Activated naive CD8-positive, alpha-beta T cell treated with anti-CD3 and anti-CD28 coated beads, Interleukin-2, amount 10 ng/mL, durations not matched to agents 7 days and 5 days (primary cell): ENCODE data around the gene RGS3. TPM values are rescaled to one million over a fixed set of nuclear protein-coding genes. Genes with fewer than 3 reads are reported as not detected.

ENCODE experiments used
- ATAC-seq: fragments of 150-1000 bp; cut with Tn5 transposase; one replicate; pipeline ENCODE4 v1.10.0; 2021; ENCODE audit warnings: low read depth, moderate library complexity
- POLR2A ChIA-PET: fragments of 350-600 bp; sonication (Branson Sonifier 250); formaldehyde crosslinking; loops from one replicate; lab custom pipeline; 2021; ENCODE audit warnings: antibody characterized with exemption; lab: Charles Lee
- DNase-seq: peaks from one replicate; pipeline ENCODE4 v3.0.0; 2021
- H3K27ac Mint-ChIP-seq: one replicate; pipeline ENCODE4 v1.8.0; 2022; ENCODE audit warnings: mild to moderate bottlenecking, mixed read lengths
- H3K27me3 Mint-ChIP-seq: one replicate; pipeline ENCODE4 v1.8.0; 2022; ENCODE audit warnings: mild to moderate bottlenecking, moderate library complexity, mixed read lengths
- H3K36me3 Mint-ChIP-seq: one replicate; pipeline ENCODE4 v1.8.0; 2021; ENCODE audit warnings: mild to moderate bottlenecking, mixed read lengths
- H3K4me1 Mint-ChIP-seq: one replicate; pipeline ENCODE4 v1.8.0; 2021; ENCODE audit warnings: mixed read lengths
- H3K4me3 Mint-ChIP-seq: one replicate; pipeline ENCODE4 v1.8.0; 2022; ENCODE audit warnings: mild to moderate bottlenecking, moderate library complexity, mixed read lengths
- H3K9me3 Mint-ChIP-seq: one replicate; pipeline ENCODE4 v1.8.0; 2021; ENCODE audit warnings: mixed read lengths
- total RNA-seq, 2 experiments: library from RNA; stranded (reverse); gene quantifications; one replicate each; pipeline ENCODE4 v1.2.3, GENCODE V29; 2021

RGS3 gene
- total RNA-seq, 2 experiments from 2014 or later, result 63.2 to 65.5 TPM

DNA sequence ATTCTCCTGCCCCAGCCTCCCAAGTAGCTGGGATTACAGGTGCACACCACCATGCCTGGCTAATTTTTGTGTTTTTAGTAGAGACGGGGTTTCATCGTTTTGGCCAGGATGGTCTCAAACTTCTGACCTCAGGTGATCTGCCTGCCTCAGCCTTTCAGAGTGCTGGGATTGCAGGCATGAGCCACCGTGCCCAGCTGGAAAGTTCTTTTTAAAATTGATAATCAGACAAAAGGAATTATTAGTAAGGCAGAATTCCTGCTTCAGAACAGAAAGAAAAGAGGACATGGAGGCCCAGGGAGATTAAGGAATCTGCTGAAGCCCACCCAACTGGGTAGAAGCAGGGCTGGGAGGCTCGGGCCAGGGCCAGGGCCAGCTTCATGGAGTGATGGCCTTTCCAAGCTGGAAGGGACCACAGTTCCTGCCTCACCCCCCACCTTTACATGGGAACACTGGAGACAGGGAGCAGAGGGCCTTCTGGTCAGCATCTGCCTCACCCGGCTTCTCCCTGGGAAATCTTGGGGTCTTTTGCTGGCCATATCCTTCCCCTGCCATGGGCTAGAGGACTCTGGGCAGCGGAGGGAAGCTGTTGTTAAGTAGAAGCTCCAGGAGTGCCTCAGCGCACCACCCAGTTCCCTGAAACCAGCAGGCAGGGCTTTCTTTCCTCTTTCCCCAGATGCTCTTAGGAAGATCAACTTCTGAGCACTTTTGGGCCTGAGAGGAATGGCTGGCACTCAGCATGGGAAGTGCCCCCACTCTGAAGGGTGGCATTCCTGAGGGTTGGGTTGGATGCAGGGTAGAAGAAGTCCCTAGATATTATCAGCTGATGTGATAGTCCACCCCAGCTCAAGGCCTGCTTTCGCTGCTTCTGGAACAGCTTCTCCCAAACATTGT is 70.1 kb downstream of the RGS3 start:
- peaks cover 31% of the 10 kb centered on the region for H3K36me3 Mint-ChIP-seq
- peak; percentile 8 for DNase-seq
- no peaks in the 10 kb centered on the region for H3K27me3 Mint-ChIP-seq
- H3K4me3 Mint-ChIP-seq, result no peak overlapping the region
- peaks cover 9% of the 10 kb centered on the region for H3K4me1 Mint-ChIP-seq
- POLR2A ChIA-PET, result interaction anchor here (0.7 to 1.9 kb wide), 4 partner anchors 9 to 258 kb away, joined by 3 to 5 read pairs (median 3); partner anchors contain the start of genes CDC26 and PRPF4
- peak overlapping the region; percentile 21 for H3K27ac Mint-ChIP-seq
- no peak for ATAC-seq
- no peaks in the 10 kb centered on the region for H3K9me3 Mint-ChIP-seq

DNA sequence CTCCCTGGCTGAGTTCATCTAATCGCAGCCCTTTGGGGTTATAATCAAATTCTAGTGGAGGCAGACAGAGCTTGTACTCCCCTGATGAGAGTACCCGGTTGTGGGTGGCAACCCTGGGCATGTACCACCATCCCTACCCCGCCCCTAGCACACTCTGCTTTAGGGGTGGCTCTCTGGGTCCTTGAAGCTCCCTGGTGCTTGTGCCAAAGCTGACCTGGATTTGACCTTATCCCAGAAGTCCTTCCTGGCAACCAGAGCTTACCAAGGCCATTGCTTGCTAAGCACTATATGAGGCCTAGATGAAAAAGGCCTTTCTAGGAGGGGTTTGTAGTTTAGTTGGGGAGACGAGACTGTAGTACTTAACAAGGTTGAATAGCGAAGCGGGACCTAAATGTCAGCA is 72.2 kb downstream of the RGS3 start:
- no peak overlapping the region for H3K27ac Mint-ChIP-seq

DNA sequence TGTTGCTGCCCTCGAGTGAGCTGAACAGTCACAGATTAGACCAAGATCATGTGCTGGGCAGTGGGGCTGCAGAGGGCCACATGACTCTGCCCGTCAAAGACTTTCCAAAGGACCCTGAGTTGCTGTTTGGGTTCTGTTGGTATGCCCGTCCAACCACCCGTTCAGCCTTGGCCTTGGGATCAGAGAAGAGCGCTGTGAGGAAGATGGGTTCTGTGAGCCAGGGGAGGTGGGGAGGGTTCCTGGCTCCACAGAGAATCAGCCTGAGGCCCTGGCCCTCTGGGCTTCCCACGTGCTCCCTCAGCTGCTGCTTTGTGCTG is 72.6 kb downstream of the RGS3 start:
- ATAC-seq, result no peak
- DNase-seq, result no peak
- peaks cover 9% of the 10 kb centered on the region for H3K4me1 Mint-ChIP-seq
- H3K27me3 Mint-ChIP-seq, result no peaks in the 10 kb centered on the region
- no peaks in the 10 kb centered on the region for H3K9me3 Mint-ChIP-seq
- POLR2A ChIA-PET, result no interaction called here
- H3K4me3 Mint-ChIP-seq, result no peak overlapping the region
- peaks cover 25% of the 10 kb centered on the region for H3K36me3 Mint-ChIP-seq
- H3K27ac Mint-ChIP-seq, result no peak overlapping the region

More for the DNA sequence above, 72.2 kb downstream of the RGS3 start:
- no peak overlapping the region for H3K4me3 Mint-ChIP-seq
- no peak for ATAC-seq
- POLR2A ChIA-PET, result interaction anchor here (0.9 kb wide), 1 partner anchor 12 kb away, joined by 4 read pairs; no protein-coding TSS in a partner anchor
- H3K36me3 Mint-ChIP-seq, result peaks cover 28% of the 10 kb centered on the region
- no peaks in the 10 kb centered on the region for H3K27me3 Mint-ChIP-seq
- DNase-seq, result no peak
- H3K4me1 Mint-ChIP-seq, result peaks cover 9% of the 10 kb centered on the region
- no peaks in the 10 kb centered on the region for H3K9me3 Mint-ChIP-seq

DNA sequence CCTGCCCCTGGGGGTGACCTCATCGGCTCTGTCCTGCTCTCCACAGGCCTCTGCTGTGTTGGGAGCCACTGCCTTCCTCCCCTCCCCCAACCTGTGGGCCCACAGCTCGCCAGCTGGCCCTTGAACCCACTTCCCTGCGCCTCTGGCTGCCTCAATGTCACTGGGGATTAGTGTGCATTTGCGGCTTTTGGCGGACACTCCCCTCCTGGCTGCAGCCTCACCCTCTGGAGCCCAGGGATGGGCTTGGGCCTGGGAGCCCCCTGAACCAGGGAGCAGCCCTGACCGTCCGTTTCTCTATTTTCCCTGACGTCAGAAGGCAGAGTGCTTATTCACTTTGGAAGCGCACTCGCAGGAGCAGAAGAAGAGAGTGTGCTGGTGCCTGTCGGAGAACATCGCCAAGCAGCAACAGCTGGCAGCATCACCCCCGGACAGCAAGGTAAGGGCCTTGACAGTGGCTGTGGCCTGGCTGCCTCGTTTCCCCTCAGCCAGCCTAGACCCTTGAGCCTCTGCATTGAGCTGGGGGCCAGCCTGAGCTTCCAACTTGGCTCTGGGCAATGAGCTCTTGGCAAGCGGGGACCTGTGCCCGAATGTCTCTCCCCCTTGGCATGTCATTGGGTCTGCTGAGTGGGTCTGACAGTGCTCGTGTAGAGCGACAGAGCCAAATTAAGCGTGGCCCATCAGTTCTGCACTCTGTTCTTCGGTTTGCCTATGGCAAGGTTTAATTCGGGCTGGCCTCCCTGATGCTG is 73.1 kb downstream of the RGS3 start:
- H3K4me3 Mint-ChIP-seq, result no peak overlapping the region
- peaks cover 20% of the 10 kb centered on the region for H3K36me3 Mint-ChIP-seq
- H3K9me3 Mint-ChIP-seq, result no peaks in the 10 kb centered on the region
- H3K27ac Mint-ChIP-seq, result no peak overlapping the region
- ATAC-seq (no peak), DNase-seq (peak; percentile 20)
- no peaks in the 10 kb centered on the region for H3K27me3 Mint-ChIP-seq
- POLR2A ChIA-PET, result no interaction called here
- peaks cover 9% of the 10 kb centered on the region for H3K4me1 Mint-ChIP-seq

DNA sequence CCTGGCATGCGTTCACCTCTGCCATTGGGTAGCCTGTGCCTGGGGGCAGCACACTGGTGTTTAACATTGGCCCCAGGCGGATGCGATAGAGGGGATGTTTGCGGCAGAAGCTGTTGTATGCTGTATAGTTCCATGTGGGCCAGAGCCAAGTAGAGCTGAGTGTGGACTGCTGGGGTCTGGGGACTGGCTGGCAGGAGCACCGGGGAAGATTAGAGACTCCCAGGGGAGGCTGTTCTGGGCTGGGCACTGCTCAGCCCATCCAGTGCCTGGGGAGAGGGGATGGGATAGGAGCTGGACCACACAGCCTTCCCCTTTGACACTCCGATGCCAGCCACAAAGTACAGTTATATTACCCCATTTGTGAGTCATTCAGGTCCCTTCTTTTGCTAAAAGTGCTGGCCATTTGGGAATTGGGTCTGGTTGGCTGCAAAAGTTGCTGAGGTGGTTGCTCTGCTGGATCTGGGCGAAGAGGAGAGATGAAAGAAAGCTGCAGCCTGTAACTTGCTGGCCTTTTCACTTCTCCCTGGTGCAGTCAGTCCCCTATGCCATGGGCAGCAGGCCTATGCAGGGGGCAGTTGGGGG is 73.8 kb downstream of the RGS3 start:
- ATAC-seq (no peak), DNase-seq (peak; percentile 15)
- peaks cover 22% of the 10 kb centered on the region for H3K36me3 Mint-ChIP-seq
- no peak overlapping the region for H3K27ac Mint-ChIP-seq
- no peaks in the 10 kb centered on the region for H3K9me3 Mint-ChIP-seq
- H3K4me1 Mint-ChIP-seq, result peaks cover 11% of the 10 kb centered on the region
- POLR2A ChIA-PET, result no interaction called here
- H3K4me3 Mint-ChIP-seq, result no peak overlapping the region
- H3K27me3 Mint-ChIP-seq, result no peaks in the 10 kb centered on the region

DNA sequence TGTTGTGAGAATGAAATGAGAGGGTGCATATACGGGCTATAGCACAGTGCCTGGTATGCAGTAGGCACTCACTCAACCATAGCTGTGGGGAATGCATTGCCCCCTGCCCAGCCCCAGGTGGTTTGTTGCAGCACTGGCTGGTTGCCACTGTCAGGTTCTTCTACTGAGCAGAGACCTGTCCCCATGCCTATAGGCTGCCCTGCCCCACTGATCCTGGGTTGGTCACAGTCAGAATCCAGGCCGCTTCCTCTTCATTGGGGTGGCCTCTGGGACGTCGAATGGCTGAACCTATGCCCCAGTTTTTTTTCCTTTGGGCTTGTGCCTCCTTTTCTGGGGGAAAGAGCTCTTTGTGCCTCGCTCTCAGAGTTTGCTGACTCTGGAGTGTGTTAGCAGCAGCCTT is 74.6 kb downstream of the RGS3 start:
- no peak overlapping the region for H3K27ac Mint-ChIP-seq
- DNase-seq, result no peak
- no peak overlapping the region for H3K4me3 Mint-ChIP-seq
- ATAC-seq, result no peak
- POLR2A ChIA-PET, result no interaction called here
- no peaks in the 10 kb centered on the region for H3K27me3 Mint-ChIP-seq
- H3K9me3 Mint-ChIP-seq, result no peaks in the 10 kb centered on the region
- peaks cover 22% of the 10 kb centered on the region for H3K36me3 Mint-ChIP-seq
- peaks cover 12% of the 10 kb centered on the region for H3K4me1 Mint-ChIP-seq

DNA sequence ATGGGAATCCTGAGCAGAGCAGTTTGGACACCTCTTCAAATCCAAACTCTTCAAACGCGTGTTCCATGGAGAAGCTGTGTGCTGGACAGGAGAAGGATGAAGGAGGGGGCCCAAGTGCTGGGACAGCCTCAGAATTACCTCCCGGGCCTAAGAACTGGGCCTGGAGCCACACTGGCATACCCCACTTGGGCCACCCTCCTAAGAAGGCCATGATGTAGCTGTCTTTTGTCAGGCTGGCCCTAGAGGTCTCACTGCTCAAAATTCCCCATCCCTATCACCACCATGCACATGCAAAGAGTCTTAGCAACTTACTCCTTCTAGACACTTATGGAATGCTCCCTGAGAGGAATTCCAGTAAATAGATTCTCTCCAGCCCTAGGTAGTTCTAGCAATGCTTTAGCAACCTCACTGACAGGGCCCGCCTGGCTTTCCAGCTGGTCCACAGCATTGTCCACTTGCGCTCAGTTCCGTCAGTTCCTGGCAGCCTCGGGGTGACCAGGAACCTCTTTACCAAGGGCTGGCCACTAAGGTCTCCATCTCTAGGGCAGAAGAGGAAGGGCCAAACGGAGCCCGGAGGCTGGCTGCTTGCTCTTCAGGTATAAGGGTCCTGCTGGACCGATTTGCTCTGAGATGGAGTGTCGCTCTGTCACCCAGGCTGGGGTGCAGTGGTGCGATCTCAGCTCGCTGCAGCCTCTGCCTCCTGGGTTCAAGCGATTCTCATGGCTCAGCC is 75.3 kb downstream of the RGS3 start:
- Mint-ChIP-seq H3K36me3 (peaks cover 24% of the 10 kb centered on the region), H3K27me3 (no peaks in the 10 kb centered on the region), H3K9me3 (no peaks in the 10 kb centered on the region), H3K27ac (no peak overlapping the region), H3K4me1 (peaks cover 13% of the 10 kb centered on the region), H3K4me3 (no peak overlapping the region)
- peak; percentile 16 for DNase-seq
- no peak for ATAC-seq
- POLR2A ChIA-PET, result no interaction called here

DNA sequence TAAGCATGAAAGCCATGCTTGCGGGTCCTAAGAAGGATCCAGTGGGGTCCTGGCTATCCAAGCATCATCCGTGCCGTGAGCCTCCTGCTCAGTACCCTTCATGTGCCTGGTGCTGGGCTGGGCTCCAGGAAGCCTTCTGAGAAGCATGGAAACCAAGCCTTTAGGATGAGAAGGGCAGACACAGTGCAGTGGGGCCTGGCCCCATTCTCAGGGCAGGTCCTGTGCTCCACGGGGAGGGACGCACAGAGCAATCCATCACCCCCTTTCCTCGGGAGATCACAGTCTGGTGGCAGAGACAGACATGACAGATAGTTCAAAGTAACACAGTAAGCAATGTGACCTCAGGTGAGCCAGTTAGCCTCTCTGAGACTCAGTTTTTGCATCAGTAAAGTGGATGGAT is 76.9 kb downstream of the RGS3 start:
- no peak for ATAC-seq
- no peak overlapping the region for H3K27ac Mint-ChIP-seq
- no peak for DNase-seq
- no peaks in the 10 kb centered on the region for H3K27me3 Mint-ChIP-seq
- H3K4me3 Mint-ChIP-seq, result no peak overlapping the region
- no peaks in the 10 kb centered on the region for H3K9me3 Mint-ChIP-seq
- H3K4me1 Mint-ChIP-seq, result peaks cover 11% of the 10 kb centered on the region
- peaks cover 31% of the 10 kb centered on the region for H3K36me3 Mint-ChIP-seq
- POLR2A ChIA-PET, result no interaction called here

DNA sequence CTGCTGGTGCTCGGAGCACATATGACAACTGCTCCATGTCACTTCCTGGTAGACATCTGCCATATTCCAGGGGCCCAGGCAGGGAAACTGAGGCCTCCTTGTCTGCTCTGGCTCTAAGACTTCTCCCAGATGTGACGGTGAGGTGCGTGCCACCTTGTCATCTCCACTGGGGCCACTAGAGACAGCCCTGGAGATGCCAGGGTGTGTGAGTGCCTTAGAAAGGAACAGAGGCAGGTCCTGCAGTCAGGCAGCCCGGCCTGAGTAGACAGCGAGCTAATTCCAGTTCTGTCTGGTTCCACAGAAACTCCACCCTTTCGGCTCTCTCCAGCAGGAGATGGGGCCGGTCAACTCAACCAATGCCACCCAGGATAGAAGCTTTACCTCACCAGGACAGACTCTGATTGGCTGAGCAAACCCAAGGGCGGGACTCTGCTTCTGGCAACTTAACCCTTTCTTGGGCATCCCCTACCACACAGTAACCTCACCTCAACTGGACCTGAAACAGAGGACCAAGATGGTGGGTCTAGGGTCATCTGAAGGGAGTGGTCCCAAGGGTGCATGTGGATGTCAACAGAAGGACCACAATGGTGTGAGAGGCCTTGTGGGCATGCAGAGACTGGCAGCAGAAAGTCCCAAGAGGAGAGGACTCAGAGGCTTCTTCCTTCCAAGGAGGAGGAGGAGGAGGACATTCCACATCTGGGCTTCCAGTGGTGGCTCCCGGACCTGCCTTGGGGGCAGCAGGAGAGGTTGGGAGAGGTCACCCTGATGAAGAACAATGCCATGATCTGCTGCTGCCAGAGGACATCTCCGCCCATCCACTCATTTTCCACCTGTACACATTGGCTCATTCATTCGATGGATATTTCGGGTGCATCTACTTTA is 77.7 kb downstream of the RGS3 start:
- ATAC-seq (no peak), DNase-seq (no peak)
- Mint-ChIP-seq H3K36me3 (peaks cover 30% of the 10 kb centered on the region), H3K4me1 (peaks cover 16% of the 10 kb centered on the region), H3K9me3 (no peaks in the 10 kb centered on the region), H3K27ac (no peak overlapping the region), H3K27me3 (no peaks in the 10 kb centered on the region), H3K4me3 (no peak overlapping the region)
- POLR2A ChIA-PET, result no interaction called here

DNA sequence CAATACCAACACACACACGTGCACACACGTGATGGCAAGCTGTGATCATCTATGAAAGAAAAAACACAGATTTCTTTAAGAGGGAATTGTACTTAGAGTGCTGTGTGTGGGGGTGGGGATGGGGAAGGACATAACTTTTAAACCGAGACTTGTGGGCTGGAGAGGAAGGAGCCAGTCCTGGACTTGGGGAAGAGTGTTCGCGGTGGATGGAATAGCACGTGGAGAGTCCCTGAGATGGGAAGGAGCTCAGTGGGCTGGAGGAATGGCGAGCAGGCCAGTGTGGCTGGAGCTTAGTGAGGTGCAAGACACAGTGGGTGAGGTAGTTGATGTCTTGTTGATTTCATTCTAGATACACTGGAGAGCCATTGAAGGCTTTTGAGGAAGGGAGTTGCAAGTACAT is 78.5 kb downstream of the RGS3 start:
- ATAC-seq, result no peak
- POLR2A ChIA-PET, result no interaction called here
- no peak for DNase-seq
- Mint-ChIP-seq H3K27ac (no peak overlapping the region), H3K4me1 (peaks cover 18% of the 10 kb centered on the region), H3K4me3 (no peak overlapping the region), H3K27me3 (no peaks in the 10 kb centered on the region), H3K9me3 (no peaks in the 10 kb centered on the region), H3K36me3 (peaks cover 35% of the 10 kb centered on the region)

DNA sequence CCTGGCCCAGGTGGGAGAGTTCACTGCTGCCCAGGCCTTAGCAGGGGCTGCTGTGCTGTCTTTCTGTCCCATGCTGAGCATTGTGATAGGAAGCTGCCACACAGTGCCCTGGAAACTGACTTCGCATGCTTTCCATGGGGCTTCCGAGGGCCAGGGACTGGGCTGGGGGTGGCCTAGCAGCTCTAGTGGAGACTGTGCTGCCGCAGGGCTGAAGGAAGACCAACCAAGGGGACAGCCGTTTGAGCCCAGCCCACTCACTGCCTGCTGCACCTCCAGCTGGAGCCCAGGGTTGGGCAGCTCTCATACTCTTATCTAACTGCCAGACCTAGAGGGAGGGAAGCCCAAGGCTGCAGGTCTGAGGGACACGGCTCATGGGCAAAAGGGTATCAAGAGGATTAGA is 79.2 kb downstream of the RGS3 start:
- Mint-ChIP-seq H3K9me3 (no peaks in the 10 kb centered on the region), H3K27ac (no peak overlapping the region), H3K4me1 (peaks cover 24% of the 10 kb centered on the region), H3K27me3 (no peaks in the 10 kb centered on the region), H3K36me3 (peaks cover 40% of the 10 kb centered on the region), H3K4me3 (no peak overlapping the region)
- POLR2A ChIA-PET, result no interaction called here
- ATAC-seq (no peak), DNase-seq (no peak)

DNA sequence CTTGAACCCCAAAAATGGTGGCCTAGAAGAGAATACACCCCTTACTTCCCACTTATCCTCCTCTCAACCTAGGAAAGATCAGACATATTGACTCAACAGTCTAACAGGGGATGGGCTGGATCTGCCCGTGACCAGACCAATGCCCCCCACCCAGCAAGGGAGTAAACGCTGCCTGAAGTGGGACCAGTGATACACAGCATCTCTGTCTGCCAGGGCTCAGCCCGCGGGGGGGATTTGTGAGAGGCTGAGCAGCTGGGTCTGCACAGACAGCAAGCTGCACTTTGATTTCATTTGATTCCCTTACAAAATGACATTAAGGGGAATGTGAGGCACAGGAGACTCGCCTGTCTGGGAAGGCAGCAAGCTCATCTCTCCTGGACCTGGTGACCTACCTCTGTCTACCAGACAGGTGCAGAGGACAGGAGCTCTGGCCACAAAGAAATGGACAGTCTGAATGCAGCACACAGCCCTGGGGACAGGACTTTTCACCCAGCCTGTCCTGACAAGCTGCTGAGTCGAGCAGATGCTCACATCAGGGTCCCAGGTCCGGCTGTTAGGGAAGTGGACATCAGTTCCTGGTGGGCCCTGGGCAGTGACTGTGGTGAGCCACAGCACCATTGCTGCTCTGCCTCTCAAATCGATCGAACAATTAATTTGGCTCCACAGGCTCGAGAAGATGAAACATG is 79.9 kb downstream of the RGS3 start:
- Mint-ChIP-seq H3K36me3 (peaks cover 40% of the 10 kb centered on the region), H3K27ac (no peak overlapping the region), H3K27me3 (no peaks in the 10 kb centered on the region), H3K4me3 (no peak overlapping the region), H3K9me3 (no peaks in the 10 kb centered on the region), H3K4me1 (peaks cover 31% of the 10 kb centered on the region)
- no peak for ATAC-seq
- DNase-seq, result no peak
- POLR2A ChIA-PET, result no interaction called here
